ENCODE data around the gene TMEM47.

TMEM47 gene

DNA sequence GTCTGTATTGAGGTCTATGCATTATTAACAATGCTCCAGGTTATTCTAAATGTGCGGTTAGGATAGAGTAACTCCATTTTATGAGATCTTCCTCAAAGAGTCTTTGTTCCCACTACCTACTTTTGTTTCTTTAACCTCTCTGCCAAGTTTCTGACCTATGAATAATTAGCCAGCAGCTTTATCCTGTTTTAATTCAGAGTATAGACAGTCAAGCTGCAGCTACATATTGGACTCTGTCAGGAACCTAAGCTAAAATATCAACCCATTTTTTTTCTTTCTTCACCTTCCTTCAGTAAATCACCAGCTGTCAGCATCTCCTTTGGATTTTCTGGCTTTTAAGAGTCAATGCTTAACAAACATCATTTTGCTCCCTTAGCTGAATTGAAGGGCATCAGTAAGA is 72.3 kb downstream of the TMEM47 start:
- no peak for DNase-seq

DNA sequence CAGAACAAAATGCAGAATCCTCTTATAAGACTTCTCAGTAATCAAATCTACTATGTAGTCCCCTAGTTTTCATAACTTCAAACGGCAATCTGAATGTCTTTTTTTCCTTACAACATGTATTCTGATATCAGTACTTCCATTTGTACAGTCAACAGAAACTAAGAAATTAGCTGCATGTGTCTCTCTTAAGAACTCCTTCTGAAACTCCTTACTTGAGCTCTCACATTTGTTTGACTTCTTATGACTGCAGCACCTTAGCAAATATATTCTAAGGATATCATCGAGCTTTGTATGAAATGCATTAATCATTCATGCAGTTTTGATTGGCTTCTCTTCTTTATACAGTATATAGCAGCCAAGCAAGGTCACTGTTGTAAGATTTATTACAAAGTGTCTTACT is 77.0 kb downstream of the TMEM47 start:
- no peak for DNase-seq

- DNase-seq, result no peak
Measured at GRCh38 chrX:34578237-34578636, 78.8 kb downstream of the TMEM47 start.

Measured in effector CD4-positive, alpha-beta T cell (primary cell).